ENCODE results near the gene SH3BGRL2. TPM values are rescaled to one million over a fixed set of nuclear protein-coding genes. Genes with fewer than 3 reads are reported as not detected.

SH3BGRL2 gene
- total RNA-seq, 1 experiment from 2014 or later = 5.2 TPM

GRCh38 chr6:79711167-79711566 is 80.0 kb downstream of the SH3BGRL2 start:
- no peak overlapping the region for H2AFZ ChIP-seq (ENCODE audit: low read depth, low read length, poor library complexity, severe bottlenecking)
- no peak for DNase-seq (ENCODE audit: low read depth, low spot score)
- no peaks in the 10 kb centered on the region for H3K4me1 ChIP-seq (ENCODE audit: control insufficient read depth in 1 of 2, insufficient read depth in 2 of 2, low read length in 2 of 2)
- intact Hi-C loops (cut with micrococcal nuclease) = no loop called here
- TF ChIP-seq EZH2phosphoT487 (IDR thresholded peaks at IDR 0.05; ENCODE audit: borderline replicate concordance) = no peak
- TF ChIP-seq POLR2AphosphoS5 (IDR thresholded peaks at IDR 0.05; ENCODE audit: low read depth, low read length) = no peak
- no peak for TF ChIP-seq YY1 (IDR thresholded peaks at IDR 0.05; ENCODE audit: extremely low read depth, insufficient replicate concordance, low read depth, low read length)
- TF ChIP-seq TCF7L2 (IDR thresholded peaks at IDR 0.05; ENCODE audit: borderline replicate concordance, extremely low read depth, insufficient read depth, insufficient read length) = no peak
- no peak for TF ChIP-seq EGR1 (IDR thresholded peaks at IDR 0.05; ENCODE audit: low read depth)
- H3K9me3 ChIP-seq (ENCODE audit: control insufficient read depth in 1 of 2, insufficient read depth in 1 of 2, low read depth in 1 of 2, low read length in 2 of 2) = no peaks in the 10 kb centered on the region
- no peak for ATAC-seq
- ChIA-PET CTCF (no interaction called here), POLR2A (no interaction called here), RAD21 (ENCODE audit: low non-redundant PET in 1 of 2, low total read pairs in 2 of 2, uncharacterized antibody in 2 of 2, unreplicated experiment in 2 of 2) (no interaction called here)
- H3K4me2 ChIP-seq (ENCODE audit: low read length) = no peak overlapping the region
- no peak overlapping the region for H3K27ac ChIP-seq (ENCODE audit: low read depth, low read length)
- H4K20me1 ChIP-seq (ENCODE audit: insufficient read depth) = no peaks in the 10 kb centered on the region
- no peaks in the 10 kb centered on the region for H3K27me3 ChIP-seq (ENCODE audit: insufficient read depth, low read length)
- no peak overlapping the region for H3K9ac ChIP-seq (ENCODE audit: low read length)
- no peaks in the 10 kb centered on the region for H3K79me2 ChIP-seq (ENCODE audit: insufficient read depth, low read length)
- H3K4me3 ChIP-seq (replicated peaks in 1 of 2; ENCODE audit: low read depth in 1 of 2, low read length in 2 of 2) = no peak overlapping the region
- no TSS peak for BruUV-seq (replicated peaks)
- no peaks in the 10 kb centered on the region for H3K9me2 ChIP-seq (ENCODE audit: insufficient read depth)
- H3K36me3 ChIP-seq (ENCODE audit: control insufficient read depth in 1 of 2, insufficient read depth in 2 of 2, low read length in 2 of 2) = no peaks in the 10 kb centered on the region

- no peaks in the 10 kb centered on the region for H3K4me1 ChIP-seq (ENCODE audit: control insufficient read depth in 1 of 2, insufficient read depth in 2 of 2, low read length in 2 of 2)
- H3K27me3 ChIP-seq (ENCODE audit: insufficient read depth, low read length) = no peaks in the 10 kb centered on the region
- ChIA-PET RAD21 (ENCODE audit: low non-redundant PET in 1 of 2, low total read pairs in 2 of 2, uncharacterized antibody in 2 of 2, unreplicated experiment in 2 of 2) (no interaction called here), POLR2A (no interaction called here), CTCF (no interaction called here)
- H2AFZ ChIP-seq (ENCODE audit: low read depth, low read length, poor library complexity, severe bottlenecking) = no peak overlapping the region
- intact Hi-C loops (cut with micrococcal nuclease) = loop anchor here (2.0 kb wide), 1 partner anchor 141 kb away; no protein-coding TSS in a partner anchor
- no peaks in the 10 kb centered on the region for H3K9me2 ChIP-seq (ENCODE audit: insufficient read depth)
- no peak overlapping the region for H3K9ac ChIP-seq (ENCODE audit: low read length)
- TF ChIP-seq CEBPB (IDR thresholded peaks at IDR 0.05; ENCODE audit: low read depth) = no peak
- TF ChIP-seq YY1 (IDR thresholded peaks at IDR 0.05; ENCODE audit: extremely low read depth, insufficient replicate concordance, low read depth, low read length) = no peak
- no peak for TF ChIP-seq TCF7L2 (IDR thresholded peaks at IDR 0.05; ENCODE audit: borderline replicate concordance, extremely low read depth, insufficient read depth, insufficient read length)
- TF ChIP-seq EGR1 (IDR thresholded peaks at IDR 0.05; ENCODE audit: low read depth) = no peak
- no peaks in the 10 kb centered on the region for H3K79me2 ChIP-seq (ENCODE audit: insufficient read depth, low read length)
- H3K9me3 ChIP-seq (ENCODE audit: control insufficient read depth in 1 of 2, insufficient read depth in 1 of 2, low read depth in 1 of 2, low read length in 2 of 2) = no peaks in the 10 kb centered on the region
- BruUV-seq (replicated peaks) = no TSS peak
- H3K36me3 ChIP-seq (ENCODE audit: control insufficient read depth in 1 of 2, insufficient read depth in 2 of 2, low read length in 2 of 2) = no peaks in the 10 kb centered on the region
- no peaks in the 10 kb centered on the region for H4K20me1 ChIP-seq (ENCODE audit: insufficient read depth)
- no peak overlapping the region for H3K4me3 ChIP-seq (replicated peaks in 1 of 2; ENCODE audit: low read depth in 1 of 2, low read length in 2 of 2)
- ATAC-seq (no peak), DNase-seq (ENCODE audit: low read depth, low spot score) (no peak)
- H3K4me2 ChIP-seq (ENCODE audit: low read length) = no peak overlapping the region
- H3K27ac ChIP-seq (ENCODE audit: low read depth, low read length) = no peak overlapping the region
Observed at GRCh38 chr6:79712144-79712543, 81.0 kb downstream of the SH3BGRL2 start.

All from HCT116 (cell line).